Mesothelial cell of epicardium (in vitro differentiated cells): ENCODE results near the gene ACOT7. TPM values are rescaled to one million over a fixed set of nuclear protein-coding genes. Genes with fewer than 3 reads are reported as not detected.

Experiments used
- DNase-seq, 2 experiments: peaks; one replicate each; pipeline ENCODE4 v3.0.0; 2021; ENCODE audit warnings: low spot score in 2 of 2; ENCODE audit not compliant: unreplicated experiment in 2 of 2
- H3K27ac Mint-ChIP-seq: 2 replicates; pipeline ENCODE4 v1.8.0; 2021; ENCODE audit warnings: mixed read lengths
- H3K27me3 Mint-ChIP-seq: 2 replicates; pipeline ENCODE4 v1.8.0; 2021; ENCODE audit warnings: low read depth, mixed read lengths
- H3K36me3 Mint-ChIP-seq: 2 replicates; pipeline ENCODE4 v1.8.0; 2021; ENCODE audit warnings: mixed read lengths
- H3K4me1 Mint-ChIP-seq: 2 replicates; pipeline ENCODE4 v1.8.0; 2021; ENCODE audit warnings: mixed read lengths
- H3K4me3 Mint-ChIP-seq: 2 replicates; pipeline ENCODE4 v1.8.0; 2021; ENCODE audit warnings: mild to moderate bottlenecking, moderate library complexity, mixed read lengths
- H3K9me3 Mint-ChIP-seq: 2 replicates; pipeline ENCODE4 v1.8.0; 2021; ENCODE audit warnings: mixed read lengths
- total RNA-seq: library from RNA; stranded (reverse); gene quantifications from 3 replicates; pipeline ENCODE4 v1.2.1, GENCODE V29; 2021
- TF ChIP-seq, protein P1 (sequence below): fragments of 200-600 bp; sonication (generic); IDR thresholded peaks from one replicate; pipeline ENCODE4 v1.5.0; 2021; ENCODE audit warnings: antibody characterized with exemption; ENCODE audit not compliant: unreplicated experiment

ACOT7 gene
- total RNA-seq, 1 donor from 2014 or later = 20.3 TPM

DNA sequence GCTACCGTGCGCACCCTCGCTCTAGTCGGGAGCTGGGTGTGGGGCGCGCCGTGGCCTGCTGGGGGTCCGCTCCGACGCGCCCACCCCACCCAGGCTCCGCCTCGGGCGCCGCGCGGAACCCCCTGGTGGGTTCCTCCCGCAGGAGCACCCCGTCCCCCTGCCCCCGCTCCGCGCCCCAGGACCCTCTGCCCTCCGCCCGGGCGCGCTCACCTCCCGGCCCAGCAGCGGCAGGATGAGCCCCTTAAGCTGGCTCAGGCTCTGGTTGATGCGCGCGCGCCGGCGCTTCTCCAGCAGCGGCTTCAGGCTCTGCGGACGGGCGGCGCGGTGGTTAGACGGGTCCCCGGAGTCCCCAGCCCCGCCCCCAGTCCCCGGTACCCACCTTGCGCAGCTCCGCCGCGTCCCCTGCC is 25.8 kb upstream of the ACOT7 start:
- no peak overlapping the region for H3K4me3 Mint-ChIP-seq
- no peaks in the 10 kb centered on the region for H3K36me3 Mint-ChIP-seq
- H3K9me3 Mint-ChIP-seq = no peaks in the 10 kb centered on the region
- TF ChIP-seq, protein P1, sequence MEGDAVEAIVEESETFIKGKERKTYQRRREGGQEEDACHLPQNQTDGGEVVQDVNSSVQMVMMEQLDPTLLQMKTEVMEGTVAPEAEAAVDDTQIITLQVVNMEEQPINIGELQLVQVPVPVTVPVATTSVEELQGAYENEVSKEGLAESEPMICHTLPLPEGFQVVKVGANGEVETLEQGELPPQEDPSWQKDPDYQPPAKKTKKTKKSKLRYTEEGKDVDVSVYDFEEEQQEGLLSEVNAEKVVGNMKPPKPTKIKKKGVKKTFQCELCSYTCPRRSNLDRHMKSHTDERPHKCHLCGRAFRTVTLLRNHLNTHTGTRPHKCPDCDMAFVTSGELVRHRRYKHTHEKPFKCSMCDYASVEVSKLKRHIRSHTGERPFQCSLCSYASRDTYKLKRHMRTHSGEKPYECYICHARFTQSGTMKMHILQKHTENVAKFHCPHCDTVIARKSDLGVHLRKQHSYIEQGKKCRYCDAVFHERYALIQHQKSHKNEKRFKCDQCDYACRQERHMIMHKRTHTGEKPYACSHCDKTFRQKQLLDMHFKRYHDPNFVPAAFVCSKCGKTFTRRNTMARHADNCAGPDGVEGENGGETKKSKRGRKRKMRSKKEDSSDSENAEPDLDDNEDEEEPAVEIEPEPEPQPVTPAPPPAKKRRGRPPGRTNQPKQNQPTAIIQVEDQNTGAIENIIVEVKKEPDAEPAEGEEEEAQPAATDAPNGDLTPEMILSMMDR = no peak
- DNase-seq = no peak
- H3K27ac Mint-ChIP-seq = no peak overlapping the region
- H3K27me3 Mint-ChIP-seq = peaks cover 94% of the 10 kb centered on the region
- H3K4me1 Mint-ChIP-seq = peaks cover 18% of the 10 kb centered on the region

DNA sequence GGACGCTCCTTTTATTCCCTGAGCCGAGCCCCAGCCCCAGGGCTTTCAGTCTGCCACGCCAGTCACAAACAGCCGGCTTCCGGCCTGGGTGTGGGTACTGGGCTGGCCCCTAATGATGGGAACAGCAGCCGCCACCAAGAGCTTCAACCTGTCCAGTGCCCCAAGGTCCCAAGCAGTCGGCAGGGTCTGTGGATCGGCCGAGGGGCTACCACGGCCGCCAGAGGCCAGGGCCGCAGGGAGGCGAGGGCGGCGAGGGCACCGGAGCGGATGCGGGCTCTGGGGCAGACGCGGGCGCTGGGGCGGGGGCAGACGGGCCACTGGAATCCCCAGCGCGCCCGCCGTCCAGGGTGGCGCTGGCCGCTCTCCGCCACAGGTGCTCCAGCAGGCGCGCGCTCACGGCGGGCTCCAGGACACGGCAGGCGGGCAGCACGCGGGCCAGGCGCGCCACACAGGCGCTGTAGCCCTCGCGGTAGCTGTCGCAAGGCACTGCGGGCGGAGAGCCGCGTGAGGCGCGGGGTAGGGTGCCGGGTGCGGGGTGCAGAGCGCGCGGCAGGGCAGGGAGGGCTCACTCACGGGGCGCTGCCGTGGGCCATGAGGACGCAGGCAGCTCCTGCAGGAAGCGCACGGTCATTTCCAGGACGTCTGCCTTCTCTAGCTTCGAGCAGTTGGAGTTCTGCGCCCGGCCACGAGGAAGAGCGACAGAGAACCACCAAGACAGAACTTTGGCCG is 25.3 kb upstream of the ACOT7 start:
- peaks cover 16% of the 10 kb centered on the region for H3K4me1 Mint-ChIP-seq
- TF ChIP-seq, protein P1 = no peak
- H3K27me3 Mint-ChIP-seq = peaks cover 94% of the 10 kb centered on the region
- H3K36me3 Mint-ChIP-seq = no peaks in the 10 kb centered on the region
- H3K9me3 Mint-ChIP-seq = no peaks in the 10 kb centered on the region
- H3K4me3 Mint-ChIP-seq = peak overlapping the region; percentile 22
- H3K27ac Mint-ChIP-seq = no peak overlapping the region
- DNase-seq = no peak

DNA sequence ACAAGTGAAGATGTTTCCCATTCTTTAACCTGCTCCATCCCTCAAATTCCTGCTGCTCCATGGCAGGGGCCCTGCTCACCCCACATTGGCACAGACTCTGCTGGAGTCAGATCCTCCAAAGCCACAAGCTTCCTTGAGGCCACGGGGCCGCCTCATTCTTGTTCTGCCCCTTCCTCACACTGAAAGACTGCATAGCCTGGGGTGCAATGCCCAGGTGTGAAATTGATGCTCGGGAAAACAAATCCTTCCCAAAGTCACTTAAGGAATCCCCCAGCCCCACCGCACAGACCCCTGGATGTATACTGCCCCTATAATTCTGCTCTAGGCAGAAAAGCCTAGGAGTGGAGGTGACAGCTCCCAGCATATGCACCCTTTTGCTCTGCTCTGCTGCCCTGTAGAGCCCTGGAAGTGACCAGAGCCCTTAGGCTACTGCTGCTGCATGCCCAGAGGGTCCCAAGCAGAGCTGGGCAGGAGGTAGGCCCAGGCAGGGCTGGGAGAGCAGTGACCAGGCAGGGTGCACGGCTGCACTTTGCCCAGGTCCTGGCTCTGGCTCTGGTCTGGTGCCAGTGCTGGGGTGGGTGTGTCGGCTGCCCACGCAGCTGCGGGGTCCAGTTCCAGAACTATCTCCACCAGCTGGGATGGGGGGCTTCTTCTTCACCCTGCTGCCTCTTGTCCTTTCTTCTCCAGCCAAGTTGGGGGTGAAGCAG is 24.5 kb upstream of the ACOT7 start:
- TF ChIP-seq, protein P1 = no peak
- Mint-ChIP-seq H3K27ac (no peak overlapping the region), H3K9me3 (no peaks in the 10 kb centered on the region), H3K27me3 (peaks cover 93% of the 10 kb centered on the region), H3K36me3 (no peaks in the 10 kb centered on the region), H3K4me3 (peak overlapping the region; percentile 6), H3K4me1 (peaks cover 16% of the 10 kb centered on the region)
- no peak for DNase-seq

DNA sequence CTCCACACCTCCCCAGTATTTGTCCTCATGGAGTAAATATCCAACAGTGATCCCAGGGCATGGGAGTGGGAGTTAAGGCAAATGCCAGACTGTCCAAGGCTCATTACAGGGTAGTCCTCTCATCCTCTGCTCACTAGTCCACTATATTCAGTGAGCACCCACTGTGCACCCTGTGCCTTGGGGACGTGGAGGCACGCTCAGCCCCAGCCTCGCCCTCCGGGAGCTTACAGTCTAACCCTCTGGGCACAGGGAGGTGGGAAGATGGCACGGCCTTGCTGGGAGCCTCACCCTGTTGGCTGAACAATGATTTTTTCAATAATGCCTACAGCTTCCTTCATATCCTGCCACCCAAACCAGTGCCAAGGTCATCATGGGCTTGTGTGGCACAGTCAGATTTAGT is 23.3 kb upstream of the ACOT7 start:
- Mint-ChIP-seq H3K27ac (no peak overlapping the region), H3K27me3 (peaks cover 88% of the 10 kb centered on the region), H3K36me3 (no peaks in the 10 kb centered on the region), H3K4me1 (peaks cover 16% of the 10 kb centered on the region), H3K9me3 (no peaks in the 10 kb centered on the region), H3K4me3 (no peak overlapping the region)
- TF ChIP-seq, protein P1 = no peak
- DNase-seq = no peak

DNA sequence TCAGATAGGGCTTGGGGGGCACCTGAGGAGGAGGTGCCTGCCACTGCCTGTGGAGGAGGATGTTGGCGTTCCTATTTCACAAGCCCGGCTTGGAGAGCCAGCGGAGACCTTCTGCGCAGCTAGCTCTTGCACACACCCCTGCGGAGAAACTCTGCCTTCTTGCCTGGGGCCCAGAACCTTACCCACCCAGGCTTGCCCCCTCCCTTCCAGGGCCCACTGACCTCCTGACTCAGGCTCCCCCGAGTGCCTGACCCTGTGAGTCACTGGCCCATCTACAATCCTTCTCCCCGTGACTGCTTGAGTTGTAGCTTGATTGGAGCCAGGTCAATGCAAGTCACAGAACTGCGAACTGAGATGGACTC is 22.7 kb upstream of the ACOT7 start:
- Mint-ChIP-seq H3K4me1 (peaks cover 16% of the 10 kb centered on the region), H3K9me3 (no peaks in the 10 kb centered on the region), H3K36me3 (no peaks in the 10 kb centered on the region), H3K27ac (no peak overlapping the region), H3K27me3 (peaks cover 84% of the 10 kb centered on the region), H3K4me3 (no peak overlapping the region)
- TF ChIP-seq, protein P1 = no peak
- DNase-seq = no peak
